Left hindlimb (tissue), 1 donor: ENCODE results near the gene VEPH1.

Experiments used
- DNase-seq: peaks from one replicate; pipeline ENCODE4 v3.0.0-alpha.2; 2018

The VEPH1 gene

GRCh38 chr3:157472648-157473047, 30.6 kb downstream of the VEPH1 start:
- no peak for DNase-seq

GRCh38 chr3:157471064-157471463, 32.2 kb downstream of the VEPH1 start:
- DNase-seq: no peak

DNA sequence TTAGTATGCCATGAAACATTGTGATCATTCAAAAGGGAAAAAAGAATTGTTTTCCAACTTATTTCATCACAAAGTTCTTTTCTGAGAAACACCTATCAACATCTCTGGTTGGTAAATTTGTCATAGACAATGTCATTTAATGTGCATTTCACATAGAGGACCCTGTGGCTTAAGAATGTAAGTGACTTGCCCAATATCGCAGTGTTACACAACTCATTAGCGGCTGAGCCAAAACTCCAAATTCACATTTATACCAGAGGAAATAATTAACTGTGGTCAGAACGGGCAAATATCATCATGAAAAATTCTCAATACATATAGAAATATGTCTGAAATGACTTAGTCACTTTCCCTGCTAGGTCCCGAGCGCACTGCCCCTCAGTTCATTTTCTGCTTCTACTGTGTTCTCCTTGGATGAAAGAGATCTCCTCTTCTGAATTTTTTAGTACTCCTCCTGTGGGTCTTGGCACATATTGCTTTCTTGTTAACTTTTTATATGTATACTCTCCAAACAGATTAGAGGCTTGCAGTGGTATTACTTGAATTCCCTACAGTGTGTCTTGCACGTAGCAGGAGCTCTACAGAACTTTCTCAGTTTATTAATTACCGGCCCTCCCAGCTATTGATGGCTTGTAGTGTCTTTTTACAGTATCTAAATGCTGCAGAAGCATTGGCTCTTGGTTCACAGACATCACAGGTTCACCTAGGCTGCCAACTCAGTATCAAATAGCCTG, 33.5 kb downstream of the VEPH1 start:
- DNase-seq: no peak

DNA sequence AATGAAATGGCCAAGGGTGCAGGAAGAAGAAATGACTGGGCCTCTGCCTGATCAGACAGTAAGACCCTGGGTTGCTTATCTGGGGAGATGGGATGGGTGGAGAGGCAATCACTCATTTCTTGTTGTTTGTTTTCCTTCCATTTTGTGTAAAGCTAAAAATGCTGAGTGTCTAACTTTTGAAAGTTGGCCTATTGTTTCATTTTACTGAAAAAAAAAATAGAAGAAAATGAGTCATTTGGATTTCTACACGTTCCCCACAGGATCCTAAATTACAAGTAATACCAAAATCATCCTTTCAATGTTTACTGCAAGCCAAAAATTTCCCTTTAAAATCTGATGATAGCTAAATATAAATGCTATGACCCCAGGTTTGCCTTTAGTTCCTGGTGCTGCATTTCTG, 36.0 kb downstream of the VEPH1 start:
- DNase-seq: no peak

DNA sequence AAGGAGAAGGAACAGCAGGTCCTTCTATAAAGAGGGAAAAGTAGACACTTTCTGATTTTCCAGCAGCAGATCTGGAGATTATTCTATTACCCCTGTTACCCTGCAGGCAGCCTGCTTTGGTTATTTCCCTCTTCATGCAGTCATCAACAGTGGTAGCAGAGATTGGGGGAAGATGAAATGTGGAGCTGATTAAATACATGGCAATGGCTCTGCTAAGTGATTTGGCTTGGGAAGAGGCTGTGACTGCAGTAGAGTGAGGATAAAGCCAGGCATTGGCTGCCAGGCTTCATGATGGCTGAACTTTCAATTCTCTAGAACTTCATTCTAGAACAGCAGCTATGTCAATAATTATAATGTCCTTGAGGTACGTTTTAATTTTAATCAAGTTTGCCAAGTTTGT, 37.5 kb downstream of the VEPH1 start:
- no peak for DNase-seq

GRCh38 chr3:157464321-157464720, 38.9 kb downstream of the VEPH1 start:
- no peak for DNase-seq

DNA sequence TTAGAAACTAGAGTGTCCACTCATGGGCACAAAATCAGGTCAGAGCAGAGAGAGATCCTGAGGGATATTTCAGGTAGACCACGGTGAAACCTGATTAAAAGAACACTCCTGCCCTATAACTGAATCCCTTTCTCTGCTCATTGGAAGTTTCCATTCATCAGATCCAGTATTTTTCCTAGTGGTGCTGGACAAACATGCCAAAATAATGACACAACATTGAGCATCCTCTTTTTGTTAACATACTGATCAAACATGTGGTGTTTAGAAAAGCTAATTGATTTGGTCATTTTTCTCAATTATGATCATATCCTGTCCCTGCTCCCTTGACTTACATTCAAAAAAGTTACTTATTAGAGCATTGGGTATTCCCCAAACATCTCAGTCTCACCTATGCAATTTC, 39.4 kb downstream of the VEPH1 start:
- no peak for DNase-seq

DNA sequence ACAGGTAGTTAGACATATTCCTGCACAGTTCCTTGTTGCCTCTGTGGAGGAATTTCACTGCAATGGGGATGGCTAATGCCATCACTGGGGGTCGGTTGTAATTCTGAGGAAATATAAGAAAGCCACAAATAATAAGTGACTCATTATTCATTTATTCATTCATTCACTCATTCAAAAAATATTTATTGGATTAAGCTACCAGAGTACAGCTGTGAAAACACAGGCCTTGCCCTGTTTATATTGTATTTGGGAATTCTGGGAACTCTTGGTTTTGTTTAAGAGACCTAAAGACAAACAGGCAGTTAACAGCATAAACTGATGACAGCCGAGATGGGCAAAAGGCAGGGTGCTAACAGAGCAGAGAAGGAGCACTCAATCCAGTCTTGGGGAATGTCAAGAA, 43.0 kb downstream of the VEPH1 start:
- no peak for DNase-seq

GRCh38 chr3:157459706-157460105, 43.5 kb downstream of the VEPH1 start:
- no peak for DNase-seq

DNA sequence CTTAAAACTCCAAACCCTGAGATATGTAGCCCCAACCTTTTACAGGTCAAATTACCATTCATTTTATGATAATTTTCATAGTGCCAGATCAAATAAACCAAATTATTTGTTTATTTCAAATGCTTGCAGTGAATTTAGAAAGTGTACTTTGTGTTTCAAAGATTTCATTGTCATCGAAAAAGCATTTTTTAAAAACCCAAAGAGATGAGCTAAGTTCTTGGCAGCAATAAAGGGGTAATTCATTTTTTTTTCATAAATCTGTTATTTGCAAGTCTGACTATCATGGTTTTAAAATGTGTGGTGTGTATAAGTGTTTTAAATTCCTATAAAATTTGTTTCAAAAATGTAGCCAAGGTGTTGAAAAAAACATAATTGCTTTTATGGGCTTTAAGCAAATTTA, 49.4 kb downstream of the VEPH1 start:
- no peak for DNase-seq

DNA sequence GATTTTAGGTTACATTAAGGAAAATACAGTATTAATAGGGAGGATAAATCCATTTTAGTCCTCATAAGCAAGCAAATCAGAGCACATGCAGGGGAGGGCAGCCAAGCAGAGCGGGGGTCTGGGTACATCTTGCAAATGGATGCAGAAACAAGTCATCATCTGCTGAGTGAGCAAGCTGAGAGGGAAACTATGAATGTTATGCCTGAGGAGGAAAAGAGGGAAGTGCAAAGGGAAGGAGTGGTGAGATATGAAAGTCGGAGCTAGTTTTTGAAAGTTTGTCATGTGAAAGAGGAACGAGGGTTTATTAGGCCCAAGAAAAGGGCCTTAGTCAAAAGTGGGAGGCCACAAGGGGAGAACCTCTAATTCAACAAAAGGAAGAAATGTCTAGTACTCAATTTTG, 51.1 kb downstream of the VEPH1 start:
- DNase-seq: no peak

DNA sequence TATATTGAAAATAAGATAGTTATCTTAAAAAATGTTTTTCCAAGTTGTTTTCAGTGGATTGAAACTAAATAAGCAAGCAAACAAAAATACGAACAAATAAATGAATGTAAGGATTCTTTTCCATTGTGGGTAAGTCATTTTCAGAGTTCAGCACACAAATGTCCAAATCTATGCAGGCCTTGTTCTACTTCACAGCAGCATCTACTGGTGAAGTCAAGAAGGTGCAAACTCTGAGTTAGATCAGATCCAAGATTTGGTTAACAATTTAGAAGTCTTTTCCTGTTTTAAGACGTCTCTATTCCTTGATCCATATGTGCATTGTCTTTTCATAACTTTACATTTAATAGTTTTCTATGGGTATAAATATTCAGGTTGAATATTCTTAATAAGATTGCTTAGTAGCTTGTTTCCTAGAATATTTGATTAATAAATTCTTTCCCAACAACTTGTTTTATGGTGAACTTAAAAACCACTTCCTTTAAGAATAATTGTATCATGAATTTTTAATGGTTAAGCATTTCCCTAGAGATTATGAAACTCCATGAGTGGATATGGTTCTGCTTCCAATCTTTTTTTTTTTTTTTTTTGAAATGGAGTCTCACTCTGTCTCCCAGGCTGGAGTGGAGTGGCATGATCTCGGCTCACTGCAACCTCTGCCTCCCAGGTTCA, 56.1 kb downstream of the VEPH1 start:
- no peak for DNase-seq

GRCh38 chr3:157445857-157446256, 57.4 kb downstream of the VEPH1 start:
- no peak for DNase-seq

GRCh38 chr3:157444797-157445184, 58.4 kb downstream of the VEPH1 start:
- no peak for DNase-seq

DNA sequence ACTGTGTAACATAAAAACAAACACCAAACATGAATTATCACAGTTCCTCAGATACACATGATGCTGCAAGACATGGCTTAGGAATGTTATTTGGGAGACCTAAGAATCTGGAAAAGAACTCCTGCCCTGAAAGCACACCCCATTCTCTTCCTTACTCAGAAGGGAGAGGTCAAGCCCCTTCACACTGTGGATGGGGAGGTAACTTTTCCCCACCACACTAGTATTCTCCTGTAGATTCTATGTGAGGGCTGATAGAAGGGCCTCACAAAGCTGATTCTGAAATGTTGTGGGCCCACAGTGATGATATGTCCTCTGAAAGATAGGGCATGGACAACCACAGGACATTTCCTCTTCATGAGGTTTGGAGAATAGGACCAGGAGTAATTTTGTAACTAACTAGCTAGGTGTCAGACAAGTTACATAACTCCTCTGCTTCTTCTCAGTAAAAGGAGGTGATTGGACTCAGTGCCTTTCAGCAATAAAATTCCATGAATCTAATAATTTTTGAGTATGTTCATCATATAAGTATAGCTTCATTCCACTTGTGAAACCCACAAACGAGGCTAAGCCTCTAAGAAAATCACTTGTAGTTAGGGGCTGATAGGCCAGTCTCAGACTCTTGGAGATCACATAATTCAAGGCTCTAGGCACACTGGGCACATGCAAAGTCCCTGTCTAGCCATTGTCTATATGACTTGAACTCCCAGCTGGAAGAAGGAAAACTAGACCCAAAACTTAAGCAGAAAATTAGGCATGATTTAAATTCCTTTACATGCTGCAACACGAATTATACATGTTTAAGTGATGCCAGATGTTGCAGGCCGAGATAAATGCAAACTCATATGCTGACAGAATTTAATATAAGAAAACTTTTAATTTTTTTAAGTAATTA, 59.1 kb downstream of the VEPH1 start:
- DNase-seq: no peak

DNA sequence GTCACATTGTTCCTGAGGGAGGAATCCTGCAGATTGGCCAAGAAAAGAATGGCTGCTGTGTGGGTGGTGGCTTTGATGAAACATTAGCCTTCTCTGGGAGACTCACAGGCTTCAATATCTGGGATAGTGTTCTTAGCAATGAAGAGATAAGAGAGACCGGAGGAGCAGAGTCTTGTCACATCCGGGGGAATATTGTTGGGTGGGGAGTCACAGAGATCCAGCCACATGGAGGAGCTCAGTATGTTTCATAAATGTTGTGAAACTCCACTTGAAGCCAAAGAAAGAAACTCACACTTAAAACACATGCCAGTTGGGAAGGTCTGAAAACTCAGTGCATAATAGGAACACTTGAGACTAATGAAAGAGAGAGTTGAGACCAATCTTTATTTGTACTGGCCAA, 60.5 kb downstream of the VEPH1 start:
- DNase-seq: no peak

GRCh38 chr3:157441102-157441624, 62.1 kb downstream of the VEPH1 start:
- DNase-seq: no peak

DNA sequence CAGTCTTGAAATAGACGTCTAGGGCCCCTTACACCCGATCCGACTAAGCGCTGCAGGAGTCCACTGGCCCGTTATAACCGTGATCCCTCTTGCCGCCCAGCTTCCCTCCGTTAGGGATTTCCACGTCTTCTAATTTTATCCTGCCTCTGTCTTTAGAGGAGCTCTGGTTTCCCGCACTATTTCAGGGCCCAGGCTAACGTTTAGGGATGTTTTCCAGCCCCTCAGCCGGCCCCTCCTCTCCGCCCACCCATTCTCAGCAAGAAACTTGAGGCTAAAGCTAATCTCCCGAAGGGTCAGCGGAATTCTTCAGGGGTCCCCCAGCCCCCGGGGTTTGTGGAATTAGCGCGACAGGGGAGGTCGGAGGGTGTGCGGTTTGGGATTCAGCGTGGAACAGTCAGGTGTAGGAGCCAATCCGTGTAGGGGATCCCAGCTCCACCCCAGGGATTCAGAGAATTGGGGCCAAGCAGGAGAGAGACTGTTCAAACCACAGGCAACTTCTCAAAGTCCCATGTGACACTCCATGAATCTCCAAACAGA, 65.0 kb downstream of the VEPH1 start:
- DNase-seq: peak; percentile 61

- peak; percentile 77 for DNase-seq
These were observed 66.5 kb downstream of the VEPH1 start, which contains the start of gene PTX3 for GRCh38 chr3:157436583-157437291. PTX3 (plus strand) TSS chr3:157436850; CDS start chr3:157436934, 84 bp downstream.

DNA sequence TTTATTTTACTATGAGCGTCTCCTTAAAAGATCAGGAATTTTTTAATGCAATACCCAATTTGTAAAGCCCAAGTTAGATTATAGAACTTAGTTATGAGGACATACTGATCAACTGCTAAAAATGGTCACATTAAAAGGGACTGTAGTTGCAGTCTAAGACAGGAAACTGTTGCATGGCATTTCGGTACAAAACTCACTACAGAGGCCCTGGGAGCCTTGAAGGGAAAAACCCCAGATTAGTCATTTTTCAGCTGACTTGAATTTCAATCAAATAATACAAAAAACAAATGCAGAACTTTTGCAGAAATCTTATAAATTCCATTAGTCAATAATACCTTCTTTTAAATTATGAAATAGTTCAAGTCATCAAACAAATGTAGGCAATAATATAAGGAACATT, 73.5 kb downstream of the VEPH1 start:
- DNase-seq: no peak

DNA sequence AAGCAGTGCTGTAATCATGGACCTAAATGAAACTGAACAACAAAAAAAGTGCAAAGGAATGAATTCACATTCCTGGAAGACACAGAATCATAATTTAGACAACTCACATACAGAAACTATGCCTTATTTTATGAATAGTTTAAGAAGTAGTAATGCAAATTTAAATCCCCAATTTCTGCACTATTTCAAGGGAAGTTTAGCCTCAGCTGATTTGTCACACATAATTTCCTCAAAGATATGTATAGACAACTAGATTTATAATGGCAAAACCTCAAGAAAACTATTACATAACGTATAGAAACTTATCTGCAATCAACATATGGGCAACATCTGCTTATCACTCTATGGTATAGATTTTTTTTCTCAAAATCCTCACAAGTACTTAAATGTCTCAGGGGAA, 74.4 kb downstream of the VEPH1 start:
- no peak for DNase-seq

DNA sequence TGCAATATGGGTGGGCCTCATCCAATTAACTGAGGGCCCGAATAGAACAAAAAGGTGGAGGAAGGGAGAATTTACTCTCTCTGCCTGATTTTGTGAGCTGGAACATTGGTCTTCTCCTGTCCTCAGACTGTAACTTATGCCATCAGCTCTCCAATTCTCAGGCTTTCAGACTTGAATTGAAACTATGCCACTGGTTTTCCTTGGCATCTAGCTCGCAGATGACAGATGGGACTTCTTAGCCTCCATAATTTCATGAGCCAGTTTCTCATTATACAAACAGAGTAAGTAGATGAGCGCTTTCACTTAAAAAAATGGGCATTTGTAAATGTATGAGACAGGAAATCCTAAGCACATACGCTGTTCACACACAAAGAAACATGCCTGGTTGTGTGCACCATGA, 75.3 kb downstream of the VEPH1 start:
- DNase-seq: no peak
